Osteoblast (primary cell): ENCODE results near the gene SORCS2. TPM values are rescaled to one million over a fixed set of nuclear protein-coding genes. Genes with fewer than 3 reads are reported as not detected.

Experiments used
- DNase-seq: peaks from one replicate; pipeline ENCODE4 v3.0.0; 2011; ENCODE audit warnings: low spot score, mixed read lengths; ENCODE audit not compliant: insufficient read length; ENCODE audit errors: missing footprints
- H2AFZ ChIP-seq: 2 replicates; pipeline ENCODE4 v1.6.0; 2011; ENCODE audit warnings: mild to moderate bottlenecking, low read length
- H3K27ac ChIP-seq: 2 replicates; pipeline ENCODE4 v1.5.1; 2011; ENCODE audit warnings: mild to moderate bottlenecking, low read depth, low read length, moderate library complexity
- H3K27me3 ChIP-seq: 2 replicates; pipeline ENCODE4 v1.6.0; 2012; ENCODE audit warnings: mild to moderate bottlenecking, control low read depth, inconsistent platforms, low read length, moderate library complexity; ENCODE audit not compliant: insufficient read depth
- H3K36me3 ChIP-seq: 2 replicates; pipeline ENCODE4 v1.5.1; 2011; ENCODE audit warnings: mild to moderate bottlenecking, low read length, control low read depth, moderate library complexity; ENCODE audit not compliant: insufficient read depth
- H3K4me1 ChIP-seq: 2 replicates; pipeline ENCODE4 v1.5.1; 2011; ENCODE audit warnings: mild to moderate bottlenecking, low read length, control low read depth, moderate library complexity; ENCODE audit not compliant: insufficient read depth
- H3K4me2 ChIP-seq: 2 replicates; pipeline ENCODE4 v1.6.0; 2011; ENCODE audit warnings: mild to moderate bottlenecking, low read length; ENCODE audit not compliant: insufficient read depth
- H3K4me3 ChIP-seq: fragments of 200-600 bp; sonication (generic); 3 replicates; pipeline ENCODE4 v1.5.1; 2012; ENCODE audit warnings: mild to moderate bottlenecking, low read length, inconsistent platforms; ENCODE audit not compliant: insufficient read depth
- H3K79me2 ChIP-seq: 2 replicates; pipeline ENCODE4 v1.6.0; 2012; ENCODE audit warnings: mild to moderate bottlenecking, low read length, control low read depth, inconsistent platforms; ENCODE audit not compliant: insufficient read depth
- H3K9me3 ChIP-seq: 2 replicates; pipeline ENCODE4 v1.5.1; 2011; ENCODE audit warnings: low read depth, low read length, control low read depth
- H4K20me1 ChIP-seq: 2 replicates; pipeline ENCODE4 v1.6.0; 2012; ENCODE audit warnings: mild to moderate bottlenecking, low read length, control low read depth; ENCODE audit not compliant: insufficient read depth
- CTCF ChIP-seq: IDR thresholded peaks from 2 replicates; pipeline ENCODE4 v1.5.1; 2011; ENCODE audit warnings: mild to moderate bottlenecking, low read depth, low read length, moderate library complexity; ENCODE audit errors: extremely low read depth
- total RNA-seq: library from RNA; depleted of rRNA; stranded (reverse); fragments of >200 nt; gene quantifications from 2 replicates; pipeline ENCODE4 v1.2.3, GENCODE V29; 2012

SORCS2 gene
- total RNA-seq, 1 donor = 9.0 TPM

GRCh38 chr4:7786517-7786916 lies 594.2 kb downstream of the SORCS2 start:
- no peak for TF ChIP-seq CTCF
- Histone ChIP-seq H3K4me1 (peaks cover 18% of the 10 kb centered on the region), H3K4me3 (no peak overlapping the region), H3K27ac (peak overlapping the region; percentile 9), H3K79me2 (peaks cover 97% of the 10 kb centered on the region), H3K36me3 (peaks cover 95% of the 10 kb centered on the region), H3K9me3 (no peaks in the 10 kb centered on the region), H3K27me3 (no peaks in the 10 kb centered on the region), H4K20me1 (peaks cover 75% of the 10 kb centered on the region), H3K4me2 (no peak overlapping the region), H2AFZ (no peak overlapping the region)
- DNase-seq = no peak

GRCh38 chr4:7787067-7787466 lies 594.7 kb downstream of the SORCS2 start:
- no peak for TF ChIP-seq CTCF
- Histone ChIP-seq H3K4me2 (no peak overlapping the region), H3K4me3 (no peak overlapping the region), H3K9me3 (no peaks in the 10 kb centered on the region), H4K20me1 (peaks cover 75% of the 10 kb centered on the region), H3K4me1 (peaks cover 18% of the 10 kb centered on the region), H3K27ac (no peak overlapping the region), H3K79me2 (peaks cover 97% of the 10 kb centered on the region), H3K27me3 (no peaks in the 10 kb centered on the region), H3K36me3 (peaks cover 95% of the 10 kb centered on the region), H2AFZ (no peak overlapping the region)
- DNase-seq = no peak

GRCh38 chr4:7787681-7788141 lies 595.4 kb downstream of the SORCS2 start:
- peaks cover 95% of the 10 kb centered on the region for H3K36me3 ChIP-seq
- TF ChIP-seq CTCF = no peak
- no peak overlapping the region for H3K4me3 ChIP-seq
- DNase-seq = no peak
- H3K27ac ChIP-seq = no peak overlapping the region
- no peaks in the 10 kb centered on the region for H3K27me3 ChIP-seq
- H2AFZ ChIP-seq = no peak overlapping the region
- H3K9me3 ChIP-seq = no peaks in the 10 kb centered on the region
- no peak overlapping the region for H3K4me2 ChIP-seq
- peaks cover 74% of the 10 kb centered on the region for H4K20me1 ChIP-seq
- peaks cover 21% of the 10 kb centered on the region for H3K4me1 ChIP-seq
- H3K79me2 ChIP-seq = peaks cover 96% of the 10 kb centered on the region

GRCh38 chr4:7788193-7788592 lies 595.9 kb downstream of the SORCS2 start:
- Histone ChIP-seq H3K4me2 (no peak overlapping the region), H3K27me3 (no peaks in the 10 kb centered on the region), H3K79me2 (peaks cover 94% of the 10 kb centered on the region), H4K20me1 (peaks cover 72% of the 10 kb centered on the region), H3K4me1 (peaks cover 23% of the 10 kb centered on the region), H3K4me3 (no peak overlapping the region), H3K27ac (no peak overlapping the region), H2AFZ (no peak overlapping the region), H3K9me3 (no peaks in the 10 kb centered on the region), H3K36me3 (peaks cover 96% of the 10 kb centered on the region)
- no peak for TF ChIP-seq CTCF
- no peak for DNase-seq
